GM19468 (cell line): ENCODE data around the gene MMRN2.
"Not testable (repeated sequence)": the region's sequence is repeated elsewhere in the genome, so short reads cannot be mapped to it uniquely, and the experiment has no call there.

Source experiments
- ATAC-seq: cut with Tn5 transposase; IDR thresholded peaks from one replicate; pipeline ENCODE4 v1.9.1; 2021; ENCODE audit warnings: mild to moderate bottlenecking, moderate library complexity, moderate number of reproducible peaks; ENCODE audit not compliant: unreplicated experiment; ENCODE audit errors: extremely low read depth

Gene MMRN2

GRCh38 chr10:86958116-86958900 lies 893 bp upstream of the MMRN2 start, which contains the start of gene SNCG:
TSS of gene SNCG (plus strand) at chr10:86958599. CDS start at chr10:86958698, 99 bp downstream.
- ATAC-seq: no peak

- ATAC-seq: no peak
Measured at GRCh38 chr10:86956848-86957448, 467 bp downstream of the MMRN2 start.

GRCh38 chr10:86956195-86956847 lies 1.1 kb downstream of the MMRN2 start:
- no peak for ATAC-seq

GRCh38 chr10:86955501-86956194 lies 1.8 kb downstream of the MMRN2 start:
- ATAC-seq: no peak

- ATAC-seq: no peak
Measured at GRCh38 chr10:86954681-86955500, 2.5 kb downstream of the MMRN2 start.

- no peak for ATAC-seq
Measured at GRCh38 chr10:86953747-86954680, 3.4 kb downstream of the MMRN2 start.

GRCh38 chr10:86952697-86953096 lies 4.7 kb downstream of the MMRN2 start:
- not testable (repeated sequence) for ATAC-seq

- ATAC-seq: no peak
Measured at GRCh38 chr10:86952106-86952505, 5.3 kb downstream of the MMRN2 start.

GRCh38 chr10:86951184-86951761 lies 6.1 kb downstream of the MMRN2 start:
- ATAC-seq: no peak

GRCh38 chr10:86950349-86950748 lies 7.1 kb downstream of the MMRN2 start:
- ATAC-seq: no peak

- not testable (repeated sequence) for ATAC-seq
Measured at GRCh38 chr10:86947806-86948205, 9.6 kb downstream of the MMRN2 start.

- no peak for ATAC-seq
Measured at GRCh38 chr10:86946213-86947155, 10.9 kb downstream of the MMRN2 start.

GRCh38 chr10:86945361-86946212 lies 11.8 kb downstream of the MMRN2 start:
- ATAC-seq: no peak

- no peak for ATAC-seq
Measured at GRCh38 chr10:86944907-86945306, 12.5 kb downstream of the MMRN2 start.

GRCh38 chr10:86944471-86944870 lies 12.9 kb downstream of the MMRN2 start:
- ATAC-seq: no peak

GRCh38 chr10:86944031-86944419 lies 13.4 kb downstream of the MMRN2 start:
- ATAC-seq: no peak
